Stomach (tissue), 4 donors: ENCODE data around the gene USP38.

ENCODE experiments used
- CTCF ChIP-seq, 7 experiments: fragments of 450-650 bp in 4 of 7; fragments of 200-600 bp in 3 of 7; sonication (generic) in 3 of 7; IDR thresholded peaks; one replicate each; pipeline ENCODE4 v1.5.1; 2016 to 2019; ENCODE audit warnings: antibody characterized with exemption in 7 of 7, control low read depth in 2 of 7, mild to moderate bottlenecking in 1 of 7
- POLR2A ChIP-seq, 4 donors: fragments of 450-650 bp; IDR thresholded peaks; one replicate each; pipeline ENCODE4 v1.6.1; 2016; ENCODE audit warnings: antibody characterized with exemption in 4 of 4, control low read depth in 2 of 4, mild to moderate bottlenecking in 1 of 4, moderate library complexity in 1 of 4

GRCh38 chr4:143250617-143251016 is 65.9 kb downstream of the USP38 start:
- no peak for TF ChIP-seq CTCF (IDR thresholded peaks at IDR 0.05)
- TF ChIP-seq POLR2A (IDR thresholded peaks at IDR 0.05), result no peak
